Peyer's patch (tissue), 4 donors: Measurements from ENCODE around the gene STUB1. TPM values are rescaled to one million over a fixed set of nuclear protein-coding genes. Genes with fewer than 3 reads are reported as not detected.

Experiments
- DNase-seq, 3 donors: peaks; one replicate each; pipeline ENCODE4 v3.0.0-alpha.2; 2017 to 2019
- H3K27ac ChIP-seq, 4 donors: fragments of 200-600 bp; sonication (generic); one replicate each; pipeline ENCODE4 v1.5.1; 2016 to 2019
- H3K27me3 ChIP-seq, 2 donors: fragments of 200-600 bp; sonication (generic); one replicate each; pipeline ENCODE4 v1.5.1; 2019
- H3K36me3 ChIP-seq, 3 donors: fragments of 200-600 bp; sonication (generic); one replicate each; pipeline ENCODE4 v1.5.1; 2016 to 2019
- H3K4me1 ChIP-seq, 4 donors: fragments of 200-600 bp; sonication (generic); one replicate each; pipeline ENCODE4 v1.5.1; 2016 to 2019
- H3K4me3 ChIP-seq, 4 donors: fragments of 200-600 bp; sonication (generic); 1 replicate in 3 of 4; 2 replicates in 1 of 4; pipeline ENCODE4 v1.5.1; 2016 to 2019; ENCODE audit warnings: mild to moderate bottlenecking in 1 of 4
- H3K9me3 ChIP-seq, 4 donors: fragments of 200-600 bp; sonication (generic); one replicate each; pipeline ENCODE4 v1.5.1; 2016 to 2019; ENCODE audit warnings: mild to moderate bottlenecking in 1 of 4
- POLR2A ChIP-seq, 2 donors: fragments of 450-650 bp; IDR thresholded peaks; one replicate each; pipeline ENCODE4 v1.5.1; 2017; ENCODE audit warnings: antibody characterized with exemption in 2 of 2, mild to moderate bottlenecking in 2 of 2, moderate library complexity in 2 of 2
- total RNA-seq, 4 donors: library from RNA; depleted of rRNA; stranded (reverse); fragments of >200 nt; gene quantifications; one replicate each; pipeline ENCODE4 v1.1.0, GENCODE V29; 2016
- TF ChIP-seq, protein P1 (sequence below), 6 experiments: fragments of 450-650 bp in 4 of 6; fragments of 200-600 bp in 2 of 6; sonication (generic) in 1 of 6; IDR thresholded peaks; one replicate each; pipeline ENCODE4 v1.5.1; 2017 to 2019; ENCODE audit warnings: antibody characterized with exemption in 6 of 6, mild to moderate bottlenecking in 3 of 6, moderate library complexity in 1 of 6

Gene STUB1
- total RNA-seq, 4 donors from 2014 or later = 96.0 to 291 (median 107) TPM

DNA sequence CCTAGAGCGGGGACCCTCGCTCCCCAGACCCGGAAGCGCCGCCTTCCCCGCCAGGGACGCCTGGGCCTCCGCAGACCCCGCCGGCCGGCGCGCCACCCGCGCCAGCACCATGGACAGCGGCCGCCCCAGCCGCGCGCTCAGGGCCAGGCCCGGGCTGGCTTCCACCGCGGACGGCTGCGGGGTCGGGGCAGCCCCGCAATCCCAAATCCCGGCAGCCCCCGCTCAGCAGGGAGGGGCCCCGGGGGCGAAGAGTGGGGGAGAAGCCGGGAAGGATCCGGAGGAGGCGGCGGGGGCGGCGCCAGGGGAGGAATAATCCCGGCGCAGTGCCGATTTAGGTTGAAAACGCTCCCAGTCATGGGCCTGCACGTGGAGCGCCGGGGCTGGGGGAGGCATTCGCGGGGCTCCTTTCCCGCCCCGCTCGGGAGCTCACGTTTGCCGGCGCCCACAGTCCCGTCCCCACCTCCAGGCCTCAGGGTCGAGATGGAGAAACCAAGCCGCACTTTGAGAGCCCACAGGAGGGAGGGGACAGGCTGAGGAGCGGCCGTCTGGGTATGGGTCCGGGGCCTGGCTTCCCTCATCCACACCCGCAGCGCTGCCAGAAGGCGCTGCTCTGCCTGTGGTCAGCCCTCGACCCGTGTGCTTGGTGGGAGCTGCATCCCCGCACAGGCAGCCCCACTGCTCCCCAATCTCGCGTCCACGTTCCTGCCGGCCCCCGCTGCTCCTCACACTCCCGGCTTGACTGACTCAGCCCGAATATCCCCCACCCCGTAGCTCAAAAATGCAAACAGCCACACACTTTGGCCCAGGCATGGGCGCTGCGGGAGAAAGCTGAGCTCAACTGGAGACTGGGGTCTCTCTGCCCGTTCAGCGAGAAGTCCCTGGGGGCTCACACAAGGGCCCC, 20.7 kb downstream of the STUB1 start:
- H3K27me3 ChIP-seq = peaks cover 0 to 57% of the 10 kb centered on the region in 2 donors
- H3K4me3 ChIP-seq = no peak overlapping the region

DNA sequence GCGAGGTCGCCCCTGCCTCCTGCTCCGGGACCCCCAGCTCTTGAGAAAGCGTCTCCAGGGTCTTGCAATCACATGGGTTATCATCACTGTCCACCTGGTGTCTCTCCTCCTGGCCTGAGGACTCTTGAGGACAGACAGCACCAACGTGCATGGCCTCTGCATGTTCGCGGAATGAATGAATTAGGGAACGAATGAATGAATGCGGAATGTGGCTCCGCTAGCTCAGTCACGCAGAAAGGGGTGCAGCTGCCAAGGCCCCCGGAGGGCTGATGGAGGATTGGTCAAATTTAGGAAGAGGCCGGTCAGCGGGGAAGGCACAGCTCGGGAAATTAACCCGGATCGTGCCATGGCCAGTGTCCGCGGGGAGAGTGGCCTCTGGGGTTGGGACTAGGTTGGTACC, 22.1 kb downstream of the STUB1 start:
- no peak for TF ChIP-seq POLR2A (IDR thresholded peaks at IDR 0.05)
- TF ChIP-seq, protein P1, sequence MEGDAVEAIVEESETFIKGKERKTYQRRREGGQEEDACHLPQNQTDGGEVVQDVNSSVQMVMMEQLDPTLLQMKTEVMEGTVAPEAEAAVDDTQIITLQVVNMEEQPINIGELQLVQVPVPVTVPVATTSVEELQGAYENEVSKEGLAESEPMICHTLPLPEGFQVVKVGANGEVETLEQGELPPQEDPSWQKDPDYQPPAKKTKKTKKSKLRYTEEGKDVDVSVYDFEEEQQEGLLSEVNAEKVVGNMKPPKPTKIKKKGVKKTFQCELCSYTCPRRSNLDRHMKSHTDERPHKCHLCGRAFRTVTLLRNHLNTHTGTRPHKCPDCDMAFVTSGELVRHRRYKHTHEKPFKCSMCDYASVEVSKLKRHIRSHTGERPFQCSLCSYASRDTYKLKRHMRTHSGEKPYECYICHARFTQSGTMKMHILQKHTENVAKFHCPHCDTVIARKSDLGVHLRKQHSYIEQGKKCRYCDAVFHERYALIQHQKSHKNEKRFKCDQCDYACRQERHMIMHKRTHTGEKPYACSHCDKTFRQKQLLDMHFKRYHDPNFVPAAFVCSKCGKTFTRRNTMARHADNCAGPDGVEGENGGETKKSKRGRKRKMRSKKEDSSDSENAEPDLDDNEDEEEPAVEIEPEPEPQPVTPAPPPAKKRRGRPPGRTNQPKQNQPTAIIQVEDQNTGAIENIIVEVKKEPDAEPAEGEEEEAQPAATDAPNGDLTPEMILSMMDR (IDR thresholded peaks at IDR 0.05) = no peak
- H3K9me3 ChIP-seq = no peaks in the 10 kb centered on the region
- H3K4me1 ChIP-seq = peaks cover 0 to 16% (median 6%) of the 10 kb centered on the region in 4 donors
- H3K27me3 ChIP-seq = peaks cover 0 to 67% of the 10 kb centered on the region in 2 donors
- H3K4me3 ChIP-seq = no peak overlapping the region
- H3K27ac ChIP-seq = no peak overlapping the region
- H3K36me3 ChIP-seq = no peaks in the 10 kb centered on the region
- DNase-seq = no peak

More for the DNA sequence above, 20.7 kb downstream of the STUB1 start:
- no peak for TF ChIP-seq POLR2A (IDR thresholded peaks at IDR 0.05)
- TF ChIP-seq, protein P1 (IDR thresholded peaks at IDR 0.05) = no peak
- no peak overlapping the region for H3K27ac ChIP-seq
- H3K4me1 ChIP-seq = peaks cover 0 to 16% (median 9%) of the 10 kb centered on the region in 4 donors
- no peaks in the 10 kb centered on the region for H3K9me3 ChIP-seq
- DNase-seq = no peak
- H3K36me3 ChIP-seq = no peaks in the 10 kb centered on the region

DNA sequence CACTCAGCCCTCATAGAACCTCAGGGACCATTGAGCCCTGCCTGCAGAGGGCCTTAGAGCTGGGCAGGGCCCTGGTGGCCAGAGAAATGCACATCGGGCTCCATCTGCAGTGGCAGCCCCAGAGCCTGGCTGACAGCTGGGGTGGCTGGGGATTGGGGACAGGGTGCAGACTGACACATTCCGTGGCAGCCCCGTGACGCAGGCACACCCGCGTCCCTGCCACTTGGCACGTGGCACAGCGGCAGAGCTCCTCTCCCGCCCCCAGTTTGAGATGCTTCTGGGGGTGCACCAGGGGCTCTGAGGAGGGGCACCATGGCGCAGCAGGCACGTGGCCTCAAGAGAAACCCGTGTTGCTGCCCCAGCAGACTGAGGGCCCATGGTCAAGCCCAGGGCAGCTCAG, 23.2 kb downstream of the STUB1 start:
- no peak for DNase-seq
- peaks cover 0 to 71% of the 10 kb centered on the region in 2 donors for H3K27me3 ChIP-seq
- TF ChIP-seq POLR2A (IDR thresholded peaks at IDR 0.05) = no peak
- no peak overlapping the region for H3K27ac ChIP-seq
- H3K9me3 ChIP-seq = no peaks in the 10 kb centered on the region
- H3K4me3 ChIP-seq = no peak overlapping the region
- no peaks in the 10 kb centered on the region for H3K36me3 ChIP-seq
- peaks cover 0 to 16% (median 6%) of the 10 kb centered on the region in 4 donors for H3K4me1 ChIP-seq

DNA sequence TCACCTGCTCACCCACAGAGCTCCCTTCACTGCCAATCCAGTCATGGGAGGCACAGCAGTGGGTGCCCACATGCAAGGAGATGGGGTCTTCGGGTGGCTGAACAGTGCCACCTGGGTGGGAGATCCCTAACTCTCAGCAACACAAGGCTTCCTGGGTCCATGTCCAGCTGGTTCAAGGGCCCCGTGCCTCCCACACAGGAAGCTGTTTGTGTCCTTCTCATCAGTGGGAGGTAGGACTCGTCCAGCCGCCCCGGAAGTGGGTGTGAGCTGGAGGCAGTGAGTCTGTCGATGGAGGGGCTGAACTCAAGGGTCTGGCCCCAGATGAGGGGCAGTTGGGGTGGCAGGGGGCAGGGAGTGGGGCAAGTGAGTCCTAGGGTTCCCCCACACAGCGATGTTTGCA, 23.8 kb downstream of the STUB1 start:
- DNase-seq = no peak
- no peaks in the 10 kb centered on the region for H3K36me3 ChIP-seq
- peaks cover 0 to 71% of the 10 kb centered on the region in 2 donors for H3K27me3 ChIP-seq
- H3K9me3 ChIP-seq = no peaks in the 10 kb centered on the region
- no peak for TF ChIP-seq POLR2A (IDR thresholded peaks at IDR 0.05)
- TF ChIP-seq, protein P1 (IDR thresholded peaks at IDR 0.05) = no peak
- peaks cover 0 to 16% (median 6%) of the 10 kb centered on the region in 4 donors for H3K4me1 ChIP-seq
- H3K27ac ChIP-seq = no peak overlapping the region
- no peak overlapping the region for H3K4me3 ChIP-seq

DNA sequence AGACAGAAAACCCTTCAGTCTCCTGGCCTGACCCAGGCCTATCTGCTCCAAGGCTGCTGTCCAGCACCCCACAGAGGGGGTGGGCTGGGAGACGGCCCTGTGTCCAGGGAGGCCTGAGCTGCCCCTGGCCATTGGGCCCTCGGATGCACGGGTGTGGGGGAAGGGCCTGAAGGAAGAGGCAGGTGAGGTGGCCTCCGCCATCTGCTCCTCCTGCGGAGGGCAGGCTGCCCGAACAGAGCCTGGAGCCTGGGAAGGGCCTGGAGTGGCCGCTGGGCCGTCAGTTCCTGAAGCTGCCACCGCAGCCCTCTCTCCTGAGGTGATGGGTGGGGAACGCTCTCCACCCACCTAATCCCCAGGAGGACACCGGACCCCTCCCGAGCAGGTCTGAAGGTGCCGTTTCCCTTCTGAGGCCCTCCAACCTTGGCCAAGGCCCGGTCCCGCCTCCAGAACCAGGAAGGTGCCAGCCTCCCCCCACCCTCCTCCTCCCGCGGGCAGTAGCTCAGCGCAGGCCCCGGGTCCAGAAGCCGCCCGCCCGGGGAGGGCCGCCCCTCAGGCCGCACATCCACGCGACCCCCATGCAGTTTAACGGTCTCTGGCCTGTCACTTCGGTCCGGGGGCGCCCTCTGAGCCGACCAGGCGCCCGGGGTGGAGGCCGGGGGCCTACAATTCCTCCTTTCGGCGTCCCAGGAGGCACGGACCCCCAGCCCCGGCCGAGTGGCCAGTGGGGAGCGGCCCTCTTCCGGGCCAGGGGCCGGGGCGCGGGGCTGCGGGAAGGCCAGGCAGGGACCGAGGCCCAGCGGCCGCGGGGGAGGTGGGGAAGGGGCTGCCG, 24.6 kb downstream of the STUB1 start:
- Histone ChIP-seq H3K27ac (no peak overlapping the region), H3K4me1 (peaks cover 0 to 16% (median 6%) of the 10 kb centered on the region in 4 donors), H3K9me3 (no peaks in the 10 kb centered on the region), H3K27me3 (peaks cover 0 to 68% of the 10 kb centered on the region in 2 donors), H3K36me3 (no peaks in the 10 kb centered on the region), H3K4me3 (no peak overlapping the region)
- DNase-seq = no peak
- no peak for TF ChIP-seq POLR2A (IDR thresholded peaks at IDR 0.05)
- TF ChIP-seq, protein P1 (IDR thresholded peaks at IDR 0.05) = no peak
